Epithelial cell of prostate (primary cell): ENCODE results near the gene SAP30L.

ENCODE experiments used
- DNase-seq: peaks from one replicate; pipeline ENCODE4 v3.0.0-alpha.2; 2011; ENCODE audit warnings: low read depth, low spot score
- H3K27ac ChIP-seq: fragments of 450-650 bp; 2 replicates; pipeline ENCODE4 v1.5.1; 2017; ENCODE audit warnings: mild to moderate bottlenecking

The SAP30L gene

DNA sequence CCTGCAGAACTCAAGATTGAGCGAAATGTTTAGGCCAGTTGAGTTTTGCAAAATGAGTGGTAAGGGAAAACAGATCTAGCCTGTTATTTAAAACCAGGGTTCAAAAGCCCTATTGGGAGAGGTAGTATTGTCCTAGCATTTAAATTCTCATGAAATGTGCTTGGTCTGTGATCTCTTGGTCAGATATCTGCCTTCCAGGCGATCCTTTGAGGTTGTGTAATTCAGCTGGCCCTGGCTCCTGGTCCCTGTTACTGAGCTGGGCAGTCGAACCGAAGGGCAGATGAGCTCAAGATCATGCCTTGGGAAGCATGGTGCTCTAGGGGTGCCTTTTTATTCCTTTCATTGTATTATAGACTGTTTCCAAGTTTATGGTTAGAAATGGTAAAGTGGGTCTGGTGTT, 14.4 kb downstream of the SAP30L start:
- no peak overlapping the region for H3K27ac ChIP-seq
- no peak for DNase-seq

DNA sequence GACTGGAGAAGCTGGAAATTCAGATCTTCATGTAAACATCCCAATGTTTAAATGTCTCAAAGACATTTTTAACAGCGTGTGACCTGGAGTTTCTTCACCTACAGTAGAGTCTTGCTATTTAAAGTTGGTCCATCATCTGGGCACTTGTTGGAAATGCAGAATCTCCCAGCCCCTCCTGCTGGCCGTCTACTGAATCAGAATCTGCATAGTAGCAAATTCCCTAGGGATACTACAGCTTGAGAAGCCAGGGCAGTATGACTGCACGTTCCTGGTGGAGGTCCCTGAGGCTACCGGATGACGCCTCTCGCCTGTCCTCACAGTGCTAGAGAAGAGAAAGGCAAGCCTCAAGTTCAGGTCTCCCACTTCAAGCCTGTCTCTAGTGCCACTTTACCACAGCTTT, 15.7 kb downstream of the SAP30L start:
- DNase-seq = no peak
- H3K27ac ChIP-seq = no peak overlapping the region

- H3K27ac ChIP-seq = no peak overlapping the region
- no peak for DNase-seq
These were observed 18.6 kb downstream of the SAP30L start for GRCh38 chr5:154464438-154464837.

DNA sequence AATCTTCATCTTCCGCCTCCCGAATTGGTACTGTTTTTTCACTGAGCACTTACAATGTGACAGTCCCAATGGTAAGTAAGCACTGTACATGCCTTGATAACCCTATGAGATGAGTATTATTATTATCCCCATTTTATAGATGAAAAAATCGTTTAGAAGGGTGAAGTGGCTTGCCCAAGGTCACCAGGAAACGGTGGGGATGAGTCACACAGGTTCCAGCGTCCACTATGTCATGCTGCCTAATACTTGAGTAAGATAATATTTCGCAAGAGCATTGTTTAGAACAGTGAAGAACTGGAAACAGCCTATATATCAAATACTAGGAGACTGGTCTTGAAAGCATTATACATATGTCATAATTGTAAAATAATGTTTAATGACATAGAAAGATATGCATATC, 19.4 kb downstream of the SAP30L start:
- no peak overlapping the region for H3K27ac ChIP-seq

DNA sequence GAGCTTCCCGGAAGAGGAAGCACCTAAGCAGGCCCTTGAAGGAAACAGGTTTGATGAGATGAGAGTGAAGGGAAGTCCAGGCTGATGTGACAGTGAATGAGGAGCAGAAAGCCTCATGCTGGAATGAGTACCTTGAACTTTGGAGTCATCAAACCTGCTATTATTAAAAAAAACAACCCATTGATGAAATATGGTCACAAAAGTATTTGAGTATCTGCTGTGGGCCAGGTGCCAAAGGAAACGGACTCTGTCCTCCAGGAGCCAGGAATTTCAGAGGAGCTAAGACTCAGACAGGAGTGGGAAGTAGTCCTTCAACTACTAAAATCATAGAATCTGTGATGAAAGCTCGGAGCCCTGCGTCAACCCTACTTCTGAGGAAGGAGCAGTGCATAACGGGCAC, 20.4 kb downstream of the SAP30L start:
- DNase-seq = no peak
- H3K27ac ChIP-seq = no peak overlapping the region

More for the DNA sequence above, 19.4 kb downstream of the SAP30L start:
- DNase-seq = peak; percentile 51

DNA sequence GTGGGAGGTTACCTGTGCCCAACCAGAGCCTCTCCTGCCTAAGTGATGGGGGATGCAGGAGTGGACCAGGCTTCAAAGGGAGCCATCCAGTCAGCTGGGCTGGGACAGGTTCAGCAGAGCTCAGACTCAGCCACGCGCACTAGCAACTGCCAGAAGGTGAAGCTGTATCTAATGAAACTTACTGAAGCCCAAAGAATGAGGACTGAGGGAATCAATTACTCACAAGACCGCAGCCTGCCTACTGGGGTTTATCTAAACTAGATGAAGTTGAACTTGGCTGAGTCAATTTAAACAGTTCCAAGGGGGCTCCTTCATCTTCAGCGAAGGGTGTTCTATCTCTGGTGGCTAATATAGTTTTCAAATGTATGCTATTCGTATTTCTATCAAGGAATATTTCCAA, 20.9 kb downstream of the SAP30L start:
- no peak overlapping the region for H3K27ac ChIP-seq
- no peak for DNase-seq

DNA sequence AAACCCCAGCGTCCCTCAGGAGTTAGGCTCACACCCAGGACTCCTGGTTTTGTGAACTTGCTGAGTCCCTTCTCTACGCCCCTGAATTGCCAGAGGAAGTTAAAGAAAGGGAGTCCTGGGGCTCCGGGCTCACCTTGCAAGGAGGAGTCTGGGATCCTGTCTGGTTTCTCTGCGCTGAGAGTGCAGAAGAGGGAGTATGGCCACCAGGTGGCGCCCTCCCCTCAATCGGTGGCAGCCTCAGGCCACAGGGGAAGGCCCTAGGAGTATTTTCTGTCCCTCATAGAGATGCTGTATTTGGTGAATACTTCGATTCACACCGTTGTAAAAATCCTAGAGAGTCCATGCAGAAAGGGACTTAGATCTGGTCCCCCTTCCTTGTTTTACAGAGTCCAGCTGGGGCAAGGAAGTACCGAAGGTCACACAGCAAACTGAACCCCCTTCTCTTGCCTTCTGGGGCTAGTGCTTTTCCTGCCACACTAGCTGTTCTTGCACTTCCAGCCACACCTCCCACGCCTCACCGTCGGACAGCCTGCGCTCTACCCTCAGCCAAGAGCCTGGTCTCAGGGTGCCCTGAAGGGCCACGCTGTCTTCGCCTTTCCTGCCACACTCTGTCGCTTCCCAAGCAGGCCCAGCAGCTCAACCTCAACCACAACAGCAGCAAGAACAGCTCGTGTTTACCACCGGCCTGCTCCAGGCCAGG, 22.0 kb downstream of the SAP30L start:
- DNase-seq = no peak

GRCh38 chr5:154470137-154470536, 24.3 kb downstream of the SAP30L start:
- DNase-seq = no peak

More for the DNA sequence above, 22.0 kb downstream of the SAP30L start:
- no peak overlapping the region for H3K27ac ChIP-seq

GRCh38 chr5:154470947-154471870, 25.4 kb downstream of the SAP30L start:
- no peak overlapping the region for H3K27ac ChIP-seq
- no peak for DNase-seq

More at GRCh38 chr5:154470137-154470536, 24.3 kb downstream of the SAP30L start:
- H3K27ac ChIP-seq = no peak overlapping the region

GRCh38 chr5:154472871-154473580, 27.2 kb downstream of the SAP30L start:
- no peak for DNase-seq

DNA sequence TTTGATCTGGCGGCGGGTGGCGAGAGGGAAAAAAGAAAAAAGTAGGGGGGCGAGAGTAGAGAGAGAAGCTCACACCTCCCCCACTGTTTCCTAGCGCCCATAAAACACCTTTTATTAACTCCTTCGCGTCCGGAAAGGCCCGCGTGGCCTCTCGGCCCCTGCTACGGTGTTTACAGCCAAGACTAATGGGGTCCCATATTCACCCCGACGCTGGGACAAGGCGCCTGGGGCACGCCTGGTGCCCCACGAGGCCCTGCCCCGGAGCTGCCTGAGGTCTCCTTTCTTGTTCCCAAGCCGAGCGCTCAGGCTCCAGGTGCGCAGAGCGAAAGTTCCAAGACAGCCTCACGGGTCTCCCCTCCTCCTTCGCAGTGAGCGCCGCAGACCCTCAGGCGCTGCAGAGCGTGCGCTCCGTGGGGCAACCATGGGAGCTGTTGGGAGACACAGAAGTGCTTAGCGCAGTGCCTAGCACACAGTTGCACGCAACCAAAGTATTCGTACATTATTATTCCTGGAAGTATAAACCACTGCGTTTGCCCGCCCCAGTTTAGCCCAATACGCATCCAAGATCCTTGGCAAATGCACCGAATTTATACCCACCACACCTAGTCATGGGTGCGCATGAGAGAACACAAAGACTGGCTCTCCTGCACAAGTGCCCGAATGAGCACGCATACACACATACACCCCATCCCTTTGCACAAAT, 27.9 kb downstream of the SAP30L start:
- no peak overlapping the region for H3K27ac ChIP-seq
- DNase-seq = no peak

More at GRCh38 chr5:154472871-154473580, 27.2 kb downstream of the SAP30L start:
- no peak overlapping the region for H3K27ac ChIP-seq

DNA sequence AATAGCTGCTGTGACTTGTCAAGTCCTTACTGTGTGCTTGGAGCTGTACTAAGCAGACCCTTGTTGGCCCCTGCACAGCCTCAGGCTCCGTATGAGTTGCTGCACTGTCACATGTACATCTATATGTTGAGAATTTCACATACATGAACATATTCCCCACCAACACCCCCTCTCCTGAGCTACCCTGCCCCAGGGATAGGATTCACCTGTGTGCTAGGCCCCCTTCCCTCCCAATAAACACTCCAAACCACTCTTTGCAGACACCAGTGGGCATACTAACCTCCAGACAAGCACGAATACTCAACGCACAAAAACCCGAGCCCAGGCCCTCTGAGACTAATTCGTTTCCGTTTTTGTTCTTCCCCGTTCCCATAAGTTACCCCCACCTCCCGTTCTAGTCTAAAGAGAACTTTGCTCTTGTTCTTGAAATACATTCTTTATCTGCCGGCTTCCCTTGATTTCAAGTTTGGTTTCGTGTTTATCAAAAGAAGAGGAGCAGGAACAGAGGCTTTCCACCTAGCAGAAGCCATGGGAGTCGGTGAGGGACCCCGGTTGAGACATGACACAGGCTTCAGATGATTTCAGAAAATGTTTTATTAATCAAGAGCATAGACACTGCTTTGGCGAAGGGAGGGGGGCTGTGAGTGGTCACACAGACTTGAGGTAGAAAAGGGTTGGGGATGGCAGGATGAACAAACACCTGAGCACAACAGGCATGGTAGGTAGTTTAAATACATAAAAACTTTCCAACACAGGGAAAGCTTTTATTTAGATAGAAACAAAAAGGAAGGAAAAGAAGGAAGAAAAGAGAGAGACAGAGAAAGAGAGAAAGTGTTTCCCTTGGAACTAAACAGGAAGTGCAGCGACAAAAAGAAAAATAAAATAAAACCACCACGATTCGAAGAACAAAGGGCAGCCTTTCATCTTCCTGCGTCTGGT, 28.9 kb downstream of the SAP30L start:
- DNase-seq = no peak
- no peak overlapping the region for H3K27ac ChIP-seq

GRCh38 chr5:154475591-154476353, 30.0 kb downstream of the SAP30L start:
- H3K27ac ChIP-seq = no peak overlapping the region
- DNase-seq = no peak

DNA sequence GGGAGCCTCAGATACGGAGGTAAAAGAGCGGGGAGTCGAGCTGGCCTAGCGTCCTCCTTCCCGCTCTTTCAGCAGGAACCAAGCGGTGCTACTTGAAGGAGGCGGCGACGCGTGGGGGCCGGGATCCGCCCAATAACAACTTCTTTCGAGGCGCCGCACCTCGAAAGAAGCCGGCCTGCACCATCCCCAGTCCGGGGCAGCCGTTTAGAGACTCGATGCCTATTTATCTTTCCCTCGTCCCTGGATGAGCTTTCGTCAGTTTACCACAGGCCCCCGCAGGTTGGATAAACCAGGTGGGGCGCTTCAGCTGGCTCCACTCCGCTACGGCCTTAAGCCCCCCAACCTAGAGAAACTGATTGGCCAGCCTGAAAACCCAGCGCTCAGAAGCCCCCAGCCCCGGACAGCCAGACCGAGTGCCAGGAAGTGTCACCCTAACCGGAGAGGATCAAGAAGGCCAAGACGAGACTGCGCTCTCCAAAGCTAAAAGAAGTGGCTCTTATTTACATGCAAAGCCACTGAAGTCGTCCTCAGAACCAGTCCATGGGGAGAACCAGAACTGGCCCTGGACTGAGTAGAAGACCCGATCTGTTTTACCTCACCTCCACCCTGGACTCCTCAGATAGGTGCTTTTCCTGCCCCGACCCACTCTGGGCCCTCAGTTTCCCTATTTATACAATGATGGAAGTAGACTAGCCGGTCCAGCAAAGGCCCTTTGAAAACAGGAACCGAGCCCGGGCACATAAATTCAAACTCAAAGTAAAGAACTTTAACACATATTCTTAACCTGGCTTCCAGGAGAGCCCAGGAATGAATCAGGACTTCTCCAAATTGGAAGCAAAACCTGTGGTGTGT, 30.8 kb downstream of the SAP30L start:
- no peak for DNase-seq
- H3K27ac ChIP-seq = no peak overlapping the region

DNA sequence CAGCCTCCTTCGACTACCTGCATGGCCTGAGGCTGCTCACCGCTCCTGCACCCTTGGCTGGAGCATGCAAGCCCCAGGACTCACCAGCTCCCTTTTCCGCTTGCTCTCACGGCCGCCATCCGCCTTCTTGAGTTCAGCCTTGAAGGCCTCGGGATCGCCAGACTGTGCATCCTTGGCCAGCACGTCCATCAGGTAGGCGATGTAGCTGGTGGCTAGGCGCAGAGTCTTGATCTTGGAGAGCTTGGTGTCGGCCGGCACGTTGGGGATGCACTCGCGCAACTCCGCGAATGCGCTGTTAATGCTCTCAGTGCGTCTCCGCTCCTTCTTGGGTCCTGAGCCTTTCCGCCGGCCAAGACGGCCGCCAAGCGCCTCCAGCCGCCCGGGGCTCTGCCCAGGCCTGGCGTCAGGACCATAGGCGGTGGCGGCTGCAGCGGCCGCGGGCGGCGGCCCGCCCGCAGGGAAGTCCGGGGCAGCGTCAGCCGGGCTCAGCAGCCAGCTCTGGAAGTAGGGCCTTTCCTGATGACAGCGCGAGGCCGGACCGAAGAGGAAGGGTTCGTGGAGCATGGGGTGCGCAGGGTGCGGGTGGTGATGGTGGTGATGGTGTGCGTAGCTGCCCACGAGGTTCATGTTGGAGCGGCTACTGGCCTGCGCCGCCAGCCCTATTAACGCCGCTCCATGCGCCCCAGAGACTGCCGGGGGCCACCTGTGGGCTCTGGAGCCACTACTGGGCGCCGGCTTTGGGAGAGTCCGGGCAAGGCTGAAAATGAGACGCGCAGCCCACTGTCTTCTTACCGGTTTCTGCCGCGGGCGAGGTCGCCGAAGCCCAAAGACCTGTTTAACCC, 31.8 kb downstream of the SAP30L start:
- DNase-seq = no peak

DNA sequence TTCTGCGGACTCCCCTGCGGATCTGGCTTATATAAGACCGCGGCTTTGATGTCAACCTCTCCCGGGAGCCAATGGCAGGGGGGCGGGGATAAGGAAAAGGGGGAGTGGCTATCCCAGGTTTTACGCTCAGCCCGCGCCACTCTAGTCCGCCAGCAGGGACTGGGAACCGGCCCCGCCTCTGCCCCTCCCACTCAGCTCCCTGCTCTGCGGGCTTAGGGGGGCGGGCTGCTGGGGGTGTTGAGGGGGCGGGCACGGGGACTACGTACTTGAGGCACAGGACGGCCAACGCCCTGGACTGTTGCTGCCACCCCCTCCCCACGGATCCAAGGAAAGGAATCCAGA, 32.4 kb downstream of the SAP30L start, which contains the start of gene HAND1:
TSS of gene HAND1 (minus strand) at position 4 of the 342 bp plus-strand sequence. CDS start 219 bp downstream, outside the sequence.
- no peak for DNase-seq
- H3K27ac ChIP-seq = no peak within 1 kb of the TSS

More for the DNA sequence above, 31.8 kb downstream of the SAP30L start:
- no peak overlapping the region for H3K27ac ChIP-seq
